ENCODE results near the gene CDC123. TPM values are rescaled to one million over a fixed set of nuclear protein-coding genes. Genes with fewer than 3 reads are reported as not detected.

CDC123 gene
- total RNA-seq, 1 experiment from 2014 or later = 153 TPM

DNA sequence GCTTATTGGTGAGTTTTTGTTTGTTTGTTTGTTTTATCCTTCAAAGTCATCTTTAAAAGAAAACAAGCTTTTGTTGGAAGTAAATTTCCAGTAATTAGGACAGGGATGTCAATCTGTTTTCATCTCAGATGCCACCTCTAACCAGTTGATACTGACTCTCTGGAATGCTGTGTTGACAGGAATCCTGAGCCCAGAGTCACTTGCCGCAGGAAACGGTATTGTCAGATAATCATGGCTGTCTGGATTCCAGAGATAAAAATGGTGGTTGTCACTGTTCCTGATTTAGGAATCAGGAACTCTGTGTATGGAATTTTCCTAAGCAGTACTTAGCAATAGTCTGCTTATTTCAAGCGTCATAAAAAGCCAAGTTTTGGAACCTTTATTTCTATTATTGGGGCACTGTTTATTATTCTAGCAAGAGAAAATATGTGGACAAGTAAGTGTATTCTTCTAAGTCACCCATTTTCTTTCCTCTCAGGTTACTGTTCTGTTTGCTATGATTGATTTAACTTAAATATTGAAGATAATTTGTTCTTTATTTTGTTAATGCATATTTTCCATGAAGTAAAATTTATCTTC is 39.2 kb downstream of the CDC123 start:
- no peak overlapping the region for H3K4me3 Mint-ChIP-seq
- TF ChIP-seq CDX4 (CRISPR knock-in tag; IDR thresholded peaks at IDR 0.05; ENCODE audit: borderline replicate concordance) (no peak), ZNF219 (CRISPR knock-in tag; IDR thresholded peaks at IDR 0.05; ENCODE audit: borderline replicate concordance) (no peak), TCF7 (CRISPR knock-in tag; IDR thresholded peaks at IDR 0.05; ENCODE audit: low read depth) (no peak), ZNF121 (CRISPR knock-in tag; IDR thresholded peaks at IDR 0.05) (no peak), ZSCAN18 (CRISPR knock-in tag; IDR thresholded peaks at IDR 0.05) (no peak), ETV6 (CRISPR knock-in tag; IDR thresholded peaks at IDR 0.05) (no peak), ZNF416 (CRISPR knock-in tag; IDR thresholded peaks at IDR 0.05) (no peak), MYBL2 (CRISPR knock-in tag; IDR thresholded peaks at IDR 0.05) (no peak), CBFB (CRISPR knock-in tag; IDR thresholded peaks at IDR 0.05; ENCODE audit: low read depth) (no peak), RORB (CRISPR knock-in tag; IDR thresholded peaks at IDR 0.05) (no peak), AR (CRISPR knock-in tag; IDR thresholded peaks at IDR 0.05) (no peak), GABPB1 (CRISPR knock-in tag; IDR thresholded peaks at IDR 0.05) (no peak), ZNF396 (CRISPR knock-in tag; IDR thresholded peaks at IDR 0.05; ENCODE audit: borderline replicate concordance) (no peak), GTF2I (CRISPR knock-in tag; conservative IDR thresholded peaks at IDR 0.05) (no peak), HMGA2 (CRISPR knock-in tag; IDR thresholded peaks at IDR 0.05) (no peak), ZNF671 (CRISPR knock-in tag; IDR thresholded peaks at IDR 0.05) (no peak)
- TF ChIP-seq, protein P1, sequence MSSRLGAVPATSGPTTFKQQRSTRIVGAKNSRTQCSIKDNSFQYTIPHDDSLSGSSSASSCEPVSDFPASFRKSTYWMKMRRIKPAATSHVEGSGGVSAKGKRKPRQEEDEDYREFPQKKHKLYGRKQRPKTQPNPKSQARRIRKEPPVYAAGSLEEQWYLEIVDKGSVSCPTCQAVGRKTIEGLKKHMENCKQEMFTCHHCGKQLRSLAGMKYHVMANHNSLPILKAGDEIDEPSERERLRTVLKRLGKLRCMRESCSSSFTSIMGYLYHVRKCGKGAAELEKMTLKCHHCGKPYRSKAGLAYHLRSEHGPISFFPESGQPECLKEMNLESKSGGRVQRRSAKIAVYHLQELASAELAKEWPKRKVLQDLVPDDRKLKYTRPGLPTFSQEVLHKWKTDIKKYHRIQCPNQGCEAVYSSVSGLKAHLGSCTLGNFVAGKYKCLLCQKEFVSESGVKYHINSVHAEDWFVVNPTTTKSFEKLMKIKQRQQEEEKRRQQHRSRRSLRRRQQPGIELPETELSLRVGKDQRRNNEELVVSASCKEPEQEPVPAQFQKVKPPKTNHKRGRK (CRISPR knock-in tag; IDR thresholded peaks at IDR 0.05; ENCODE audit: borderline replicate concordance) = no peak
- TF ChIP-seq, protein P2, sequence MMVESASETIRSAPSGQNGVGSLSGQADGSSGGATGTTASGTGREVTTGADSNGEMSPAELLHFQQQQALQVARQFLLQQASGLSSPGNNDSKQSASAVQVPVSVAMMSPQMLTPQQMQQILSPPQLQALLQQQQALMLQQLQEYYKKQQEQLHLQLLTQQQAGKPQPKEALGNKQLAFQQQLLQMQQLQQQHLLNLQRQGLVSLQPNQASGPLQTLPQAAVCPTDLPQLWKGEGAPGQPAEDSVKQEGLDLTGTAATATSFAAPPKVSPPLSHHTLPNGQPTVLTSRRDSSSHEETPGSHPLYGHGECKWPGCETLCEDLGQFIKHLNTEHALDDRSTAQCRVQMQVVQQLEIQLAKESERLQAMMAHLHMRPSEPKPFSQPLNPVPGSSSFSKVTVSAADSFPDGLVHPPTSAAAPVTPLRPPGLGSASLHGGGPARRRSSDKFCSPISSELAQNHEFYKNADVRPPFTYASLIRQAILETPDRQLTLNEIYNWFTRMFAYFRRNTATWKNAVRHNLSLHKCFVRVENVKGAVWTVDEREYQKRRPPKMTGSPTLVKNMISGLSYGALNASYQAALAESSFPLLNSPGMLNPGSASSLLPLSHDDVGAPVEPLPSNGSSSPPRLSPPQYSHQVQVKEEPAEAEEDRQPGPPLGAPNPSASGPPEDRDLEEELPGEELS (CRISPR knock-in tag; IDR thresholded peaks at IDR 0.05) = no peak
- TF ChIP-seq, protein P3, sequence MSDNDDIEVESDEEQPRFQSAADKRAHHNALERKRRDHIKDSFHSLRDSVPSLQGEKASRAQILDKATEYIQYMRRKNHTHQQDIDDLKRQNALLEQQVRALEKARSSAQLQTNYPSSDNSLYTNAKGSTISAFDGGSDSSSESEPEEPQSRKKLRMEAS (CRISPR knock-in tag; IDR thresholded peaks at IDR 0.05) = no peak
- H3K36me3 Mint-ChIP-seq = peaks cover 61% of the 10 kb centered on the region
- peak overlapping the region; percentile 78; the same call in 1 of the 2 replicates for H3K27ac Mint-ChIP-seq
- ChIA-PET CTCF (no interaction called here), POLR2A (interaction anchor here (0.7 kb wide), 1 partner anchor 519 kb away, joined by 6 read pairs; no protein-coding TSS in a partner anchor)
- DNase-seq (ENCODE audit: low spot score) = no peak
- H3K27me3 Mint-ChIP-seq (ENCODE audit: low read depth) = no peaks in the 10 kb centered on the region
- H3K4me1 Mint-ChIP-seq = no peaks in the 10 kb centered on the region
- H3K9me3 Mint-ChIP-seq = no peaks in the 10 kb centered on the region
- no peak for ATAC-seq
